HG03108 (cell line): ENCODE measurements around the gene ITGAL.

Experiments used
- ATAC-seq: cut with Tn5 transposase; IDR thresholded peaks from one replicate; pipeline ENCODE4 v1.9.1; 2021; ENCODE audit warnings: moderate library complexity; ENCODE audit not compliant: unreplicated experiment

Gene ITGAL

GRCh38 chr16:30541502-30542329 is 69.2 kb downstream of the ITGAL start:
- no peak for ATAC-seq

GRCh38 chr16:30543067-30543466 is 70.5 kb downstream of the ITGAL start:
- no peak for ATAC-seq

GRCh38 chr16:30546115-30546514 is 73.6 kb downstream of the ITGAL start:
- ATAC-seq = no peak

- ATAC-seq = no peak
Measured at GRCh38 chr16:30548416-30549253, 76.1 kb downstream of the ITGAL start.

- ATAC-seq = no peak
Measured at GRCh38 chr16:30551781-30552180, 79.2 kb downstream of the ITGAL start.

- no peak for ATAC-seq
Measured at GRCh38 chr16:30552956-30553355, 80.4 kb downstream of the ITGAL start.

GRCh38 chr16:30553393-30553899 is 80.9 kb downstream of the ITGAL start:
- ATAC-seq = no peak

- no peak for ATAC-seq
Measured at GRCh38 chr16:30554557-30555314, 82.2 kb downstream of the ITGAL start.

GRCh38 chr16:30555315-30556124 is 83.0 kb downstream of the ITGAL start:
- ATAC-seq = no peak

- no peak for ATAC-seq
Measured at GRCh38 chr16:30556125-30556473, 83.6 kb downstream of the ITGAL start.

- no peak for ATAC-seq
Measured at GRCh38 chr16:30557707-30557956, 85.1 kb downstream of the ITGAL start.

GRCh38 chr16:30557957-30558788 is 85.6 kb downstream of the ITGAL start, which contains the start of gene ZNF764:
TSS of gene ZNF764 (minus strand) at chr16:30558374. CDS start at chr16:30558182, 192 bp downstream.
- peak; percentile 86 for ATAC-seq

- no peak for ATAC-seq
Measured at GRCh38 chr16:30558789-30559377, 86.3 kb downstream of the ITGAL start.

- no peak for ATAC-seq
Measured at GRCh38 chr16:30559690-30560089, 87.1 kb downstream of the ITGAL start.

GRCh38 chr16:30561089-30561816 is 88.7 kb downstream of the ITGAL start:
- no peak for ATAC-seq

GRCh38 chr16:30562021-30562420 is 89.5 kb downstream of the ITGAL start:
- no peak for ATAC-seq

- no peak for ATAC-seq
Measured at GRCh38 chr16:30565526-30565925, 93.0 kb downstream of the ITGAL start.

GRCh38 chr16:30565984-30566383 is 93.4 kb downstream of the ITGAL start:
- ATAC-seq = no peak

- no peak for ATAC-seq
Measured at GRCh38 chr16:30566531-30566930, 94.0 kb downstream of the ITGAL start.
